SK-MEL-5 (cell line): Measurements from ENCODE around the gene VGLL4. TPM values are rescaled to one million over a fixed set of nuclear protein-coding genes. Genes with fewer than 3 reads are reported as not detected.

Experiments used
- DNase-seq: peaks from one replicate; pipeline ENCODE4 v3.0.0-alpha.2; 2016; ENCODE audit warnings: low read depth, low spot score
- in situ Hi-C: cut with HindIII; loops from 2 replicates; pipeline ENCODE4 v1.10.0; 2016; ENCODE audit warnings: low sequenced_read_pairs, high pct_unique_total_duplicates, low pct_unique_long_range_greater_than_20kb
- total RNA-seq: library from RNA; depleted of rRNA; stranded (reverse); fragments of >200 nt; shearing (Covaris generic); gene quantifications from 2 replicates; pipeline ENCODE4 v1.2.3, GENCODE V29; 2014

VGLL4 gene
- total RNA-seq, 1 experiment from 2014 or later = 104 TPM

DNA sequence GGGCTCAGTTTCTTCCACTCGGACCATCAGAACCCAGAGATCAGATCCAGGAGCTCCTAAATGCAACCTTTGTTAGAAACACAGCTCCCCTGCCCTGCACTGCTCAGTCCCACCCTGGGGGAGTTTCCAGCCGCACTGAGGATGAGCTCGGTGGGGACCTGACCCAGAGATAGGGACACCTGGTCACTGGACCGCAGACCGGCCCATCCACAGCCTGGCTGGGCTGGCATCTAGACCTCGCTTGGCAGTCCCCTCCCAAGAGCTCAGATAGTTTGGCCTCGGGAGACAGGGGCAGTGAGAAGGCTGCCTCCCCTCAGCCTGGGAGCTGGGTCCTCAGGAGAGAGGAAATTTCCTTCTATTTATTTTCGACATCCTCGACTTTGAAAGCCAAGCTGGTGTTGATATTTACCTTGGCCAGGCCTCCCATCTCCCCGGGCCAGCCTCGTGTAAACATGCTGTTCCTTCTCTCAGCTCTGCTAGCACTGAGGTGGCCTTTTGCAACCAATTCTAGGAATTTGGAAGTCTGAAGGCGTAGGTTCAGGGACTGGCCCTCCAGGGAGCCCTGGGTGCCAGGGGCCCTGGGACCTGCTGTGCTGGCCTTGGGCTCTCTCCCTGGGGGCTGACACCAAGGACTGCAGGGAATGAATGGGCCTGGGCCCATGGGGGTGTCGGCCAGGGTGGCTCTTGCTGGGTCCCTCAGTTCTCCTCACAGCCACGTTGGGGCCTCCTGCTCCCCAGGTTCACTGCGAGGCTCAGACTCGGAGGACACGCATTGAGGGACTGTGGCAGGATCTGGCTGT is 90.1 kb downstream of the VGLL4 start:
- in situ Hi-C loops = no loop called here
- DNase-seq = no peak

DNA sequence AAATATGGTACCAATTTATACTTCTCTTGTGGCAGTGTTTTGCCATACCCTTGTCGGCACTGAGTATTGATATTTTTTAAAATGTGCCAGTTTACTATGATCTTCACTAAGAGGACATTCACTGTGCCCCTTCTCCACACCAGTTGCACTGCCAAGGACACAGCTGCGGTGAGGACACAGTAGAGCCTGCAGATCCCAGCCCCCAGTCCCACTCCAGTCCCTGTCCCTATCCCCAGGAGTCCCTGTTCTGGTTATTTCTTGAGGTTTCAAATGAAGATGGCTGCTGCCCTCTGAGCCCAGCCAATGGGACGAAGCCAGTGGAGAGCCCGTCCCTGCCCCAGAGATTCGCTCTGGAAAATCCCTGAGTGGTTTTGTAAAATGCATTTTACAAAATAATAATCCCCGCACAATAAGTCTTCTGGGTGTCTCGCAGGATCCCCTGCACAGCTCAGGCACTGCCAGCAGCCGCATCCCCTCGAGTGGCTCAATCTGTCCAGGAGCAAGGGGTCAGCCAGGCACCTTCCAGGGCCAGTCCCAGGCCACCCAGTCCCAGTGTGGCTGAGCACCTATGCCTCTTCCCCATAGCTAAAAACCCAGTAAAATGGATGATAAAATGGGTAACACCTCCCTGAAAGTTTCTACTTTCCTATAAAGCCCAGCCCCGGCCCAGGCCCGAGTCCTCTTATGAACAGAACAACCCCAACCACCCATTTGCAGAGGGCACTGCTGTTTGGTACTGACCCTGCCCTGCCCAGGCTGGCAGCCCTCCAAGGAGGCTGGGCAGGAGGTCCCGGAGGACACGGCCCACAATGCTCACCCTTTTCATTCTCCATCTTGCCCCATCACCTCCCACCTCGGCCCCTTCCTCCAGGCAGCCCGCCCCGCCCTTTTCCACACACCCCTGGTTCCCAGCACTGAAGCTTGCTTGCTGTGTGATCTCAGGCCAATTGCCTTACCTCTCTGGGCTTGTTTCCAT is 91.1 kb downstream of the VGLL4 start:
- DNase-seq = no peak
- in situ Hi-C loops = no loop called here

DNA sequence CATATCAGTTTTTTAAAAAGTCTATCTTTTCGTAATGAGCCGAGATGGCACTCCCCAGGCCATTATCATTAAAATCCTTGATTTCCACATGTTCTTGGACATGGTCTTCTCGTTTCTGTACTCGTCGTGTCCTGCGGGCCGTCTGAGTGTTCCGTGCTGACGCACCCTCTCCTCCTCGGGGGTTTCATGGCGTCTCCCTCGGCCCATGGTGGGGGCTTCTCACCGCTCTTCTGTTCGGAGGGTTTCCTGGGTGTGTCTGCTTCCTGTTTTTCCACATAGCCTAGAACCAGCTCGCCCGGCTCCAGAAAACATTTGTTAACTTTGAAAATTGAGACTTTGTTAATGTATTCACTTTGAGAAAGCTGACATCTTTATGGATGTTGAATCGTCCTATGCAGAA is 92.7 kb downstream of the VGLL4 start:
- in situ Hi-C loops = no loop called here

DNA sequence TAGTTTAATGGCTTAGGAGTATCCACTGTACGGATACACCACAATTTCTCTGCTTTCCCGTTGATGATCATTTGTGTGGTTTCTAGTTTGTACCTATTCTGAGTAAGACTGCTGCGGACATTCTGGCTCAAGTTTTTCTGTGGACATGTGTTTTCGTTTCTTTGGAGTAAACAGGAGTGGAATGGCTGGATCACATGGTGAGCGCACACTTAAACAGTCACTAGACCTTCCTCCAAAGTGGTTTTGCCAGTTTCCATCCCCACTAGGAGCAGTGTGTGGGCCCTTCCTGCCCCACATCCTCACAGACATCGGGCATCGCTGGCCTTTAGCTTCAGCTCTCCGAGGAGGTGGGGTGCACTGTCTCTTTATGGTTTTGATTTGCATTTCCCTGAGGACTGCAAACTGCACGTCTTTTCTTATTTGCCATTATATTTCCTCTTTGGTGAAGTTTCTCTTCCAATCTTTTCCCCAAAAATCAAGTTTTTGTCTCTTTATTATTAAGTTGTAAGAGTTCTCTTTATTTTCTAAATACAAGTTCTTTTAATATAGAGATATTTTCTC is 94.1 kb downstream of the VGLL4 start:
- in situ Hi-C loops = no loop called here
- no peak for DNase-seq

More for the DNA sequence above, 92.7 kb downstream of the VGLL4 start:
- no peak for DNase-seq

GRCh38 chr3:11548721-11549131 is 95.0 kb downstream of the VGLL4 start:
- no peak for DNase-seq
- in situ Hi-C loops = no loop called here

- no peak for DNase-seq
- in situ Hi-C loops = no loop called here
These were observed 96.2 kb downstream of the VGLL4 start for GRCh38 chr3:11547498-11547897.

DNA sequence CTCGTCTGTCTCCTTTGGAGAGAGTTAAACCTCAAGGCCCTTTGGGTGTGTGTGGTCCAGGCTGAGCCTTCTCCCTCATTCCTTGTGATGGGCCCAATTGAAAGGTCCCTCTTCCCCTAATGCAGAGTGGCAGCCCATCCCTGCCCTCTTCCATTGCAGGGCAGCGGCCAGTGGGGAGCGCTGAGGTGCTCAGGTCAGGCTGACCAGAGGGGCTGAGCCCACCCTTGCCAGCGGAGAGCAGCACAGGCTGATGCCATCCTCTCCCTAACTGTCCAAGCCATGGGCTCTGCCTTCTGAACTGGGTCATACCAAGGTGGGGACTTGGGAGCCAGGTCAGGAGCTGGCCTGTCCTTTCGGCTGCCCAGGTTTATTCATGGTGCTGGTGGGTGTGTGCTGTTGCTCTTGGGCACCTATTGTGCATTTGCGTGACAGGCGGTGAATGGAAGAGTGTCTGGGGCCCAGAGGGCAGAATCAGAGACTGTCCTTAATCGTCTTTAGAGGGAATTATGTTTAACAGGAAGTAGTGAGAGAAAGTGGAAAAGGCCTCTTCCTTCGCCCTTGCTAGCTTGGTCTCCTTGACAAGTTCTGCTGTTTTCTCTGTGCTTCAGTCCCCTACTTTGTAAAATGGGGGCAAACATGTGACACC is 96.9 kb downstream of the VGLL4 start:
- in situ Hi-C loops = no loop called here
- DNase-seq = no peak

DNA sequence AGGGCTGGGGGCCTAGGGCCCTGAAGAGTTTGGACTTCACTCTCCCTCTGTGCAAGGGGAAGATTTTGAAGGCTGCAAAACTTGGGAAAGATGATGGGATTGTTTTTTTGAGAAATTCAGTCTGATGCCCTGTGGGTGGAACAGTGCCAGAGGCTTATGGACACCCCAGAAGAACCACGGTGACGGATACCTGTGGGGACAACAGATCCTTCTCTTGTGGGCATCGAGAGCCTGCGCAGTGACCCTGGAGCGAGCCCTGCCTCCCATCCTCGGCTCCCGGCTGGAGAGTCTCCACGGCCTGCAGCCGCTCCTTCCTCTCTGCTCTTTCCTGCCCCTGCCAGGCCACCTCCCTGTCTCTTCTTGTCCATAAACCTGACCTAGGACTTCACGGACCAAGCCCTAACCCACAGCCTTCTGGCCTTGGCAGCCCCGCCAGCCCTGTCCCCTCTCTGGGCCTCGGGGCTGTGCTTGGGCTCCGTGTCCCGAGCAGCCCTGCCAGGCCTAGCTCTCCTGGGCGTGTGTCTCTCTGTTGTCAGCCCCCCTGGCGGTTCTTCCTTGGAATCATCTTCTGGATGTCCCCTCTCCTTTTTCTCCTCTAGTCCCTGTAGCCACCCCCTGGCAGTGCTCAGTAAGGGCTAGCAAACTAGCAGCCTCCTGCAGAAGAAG is 98.4 kb downstream of the VGLL4 start:
- in situ Hi-C loops = no loop called here

GRCh38 chr3:11544412-11545181 is 99.1 kb downstream of the VGLL4 start:
- in situ Hi-C loops = no loop called here
- no peak for DNase-seq

More for the DNA sequence above, 98.4 kb downstream of the VGLL4 start:
- no peak for DNase-seq

GRCh38 chr3:11543948-11544387 is 99.7 kb downstream of the VGLL4 start:
- DNase-seq = no peak

DNA sequence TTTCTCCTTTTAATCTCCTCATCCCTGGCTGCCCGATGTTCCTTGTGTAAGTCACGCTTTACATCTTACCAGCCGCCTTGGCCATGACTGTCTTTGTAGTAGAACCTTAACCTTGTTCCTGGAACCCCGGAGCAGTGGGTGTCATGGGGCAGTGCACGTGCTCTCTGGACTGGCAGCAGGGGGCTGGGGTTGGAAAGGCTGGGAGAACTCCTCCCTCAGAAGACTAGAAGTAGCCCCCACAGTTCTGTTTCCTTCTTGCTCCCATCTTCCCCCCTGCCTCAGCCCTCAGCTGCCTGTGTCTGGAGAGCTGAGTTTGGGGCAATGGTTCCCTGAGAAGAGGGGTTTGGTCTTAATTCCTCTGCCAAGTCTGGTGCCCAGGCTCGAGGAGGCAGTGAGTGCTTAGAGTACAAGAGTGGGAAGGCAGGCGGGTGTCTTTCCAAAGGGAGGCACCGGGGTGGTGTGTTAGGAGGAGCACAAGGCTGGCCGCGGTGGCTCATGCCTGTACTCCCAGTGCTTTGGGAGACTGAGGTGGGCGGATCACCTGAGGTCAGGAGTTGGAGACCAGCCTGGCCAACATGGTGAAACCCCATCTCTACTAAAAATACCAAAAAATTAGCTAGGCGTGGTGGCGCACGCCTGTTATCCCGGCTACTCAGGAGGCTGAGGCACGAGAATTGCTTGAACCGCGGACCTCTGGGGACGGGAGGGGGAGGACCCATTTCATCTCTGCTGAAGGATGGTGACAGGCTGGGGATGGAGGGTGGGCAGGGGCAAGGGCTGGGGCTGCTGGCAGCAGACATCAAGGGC is 100.4 kb downstream of the VGLL4 start:
- in situ Hi-C loops = no loop called here
- DNase-seq = no peak

More at GRCh38 chr3:11543948-11544387, 99.7 kb downstream of the VGLL4 start:
- in situ Hi-C loops = no loop called here

- no peak for DNase-seq
- in situ Hi-C loops = no loop called here
These were observed 101.2 kb downstream of the VGLL4 start for GRCh38 chr3:11542551-11542950.

- in situ Hi-C loops = no loop called here
These were observed 102.1 kb downstream of the VGLL4 start for GRCh38 chr3:11541321-11542303.

GRCh38 chr3:11539677-11540076 is 104.0 kb downstream of the VGLL4 start:
- in situ Hi-C loops = no loop called here

More at GRCh38 chr3:11541321-11542303, 102.1 kb downstream of the VGLL4 start:
- no peak for DNase-seq

DNA sequence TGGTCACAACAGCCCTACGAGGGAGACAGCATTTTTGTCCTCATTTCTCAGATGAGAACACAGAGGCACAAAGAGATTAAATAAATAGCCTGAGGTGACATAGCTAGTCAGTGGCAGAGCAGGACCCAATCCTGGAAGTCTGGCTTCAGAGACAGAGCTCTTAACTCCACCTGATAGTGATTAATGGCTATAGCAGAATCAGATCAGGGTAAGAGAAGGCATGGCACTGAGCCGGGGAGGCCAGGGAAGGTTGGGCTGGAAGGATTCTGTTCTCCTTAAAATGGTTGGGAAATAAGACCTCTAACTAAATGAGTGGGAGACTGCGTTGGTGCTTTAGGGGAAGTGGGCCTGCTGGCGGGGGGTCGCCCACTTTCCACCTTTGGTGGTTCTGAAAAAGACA is 104.5 kb downstream of the VGLL4 start:
- in situ Hi-C loops = no loop called here

More at GRCh38 chr3:11539677-11540076, 104.0 kb downstream of the VGLL4 start:
- DNase-seq = no peak

More for the DNA sequence above, 104.5 kb downstream of the VGLL4 start:
- no peak for DNase-seq
